Adipose tissue (tissue), 3 donors: ENCODE results near the gene RBM33. TPM values are rescaled to one million over a fixed set of nuclear protein-coding genes. Genes with fewer than 3 reads are reported as not detected.

Experiments
- H3K27ac ChIP-seq: one replicate; pipeline ENCODE4 v1.5.1; 2013; ENCODE audit warnings: low read depth, low read length
- WGBS, 3 donors: extraction: QIAGEN DNeasy Blood & Tissue Kit; methylation state at CpG; one replicate each; pipeline ENCODE4 v1.1.7; 2013; 5-methylcytosine and 5-hydroxymethylcytosine counted together
- polyA plus RNA-seq, 3 donors: library from polyadenylated mRNA; stranded (reverse); fragments of 200-250 nt; gene quantifications; one replicate each; pipeline ENCODE4 v1.2.3, GENCODE V29; 2013
- donor health status: healthy with polysubstance abuse.
- donor health status: Bipolar disorder and iron deficiency.
- donor health status: healthy.

The RBM33 gene
- polyA plus RNA-seq, 3 donors: 10.6 to 18.9 (median 12.6) TPM

GRCh38 chr7:155750255-155751125 is 106.0 kb downstream of the RBM33 start:
- 79 to 87% (median 81%) methylated on average over 5 of the region's 5 CpGs for WGBS, 3 donors
- H3K27ac ChIP-seq: no peak overlapping the region

DNA sequence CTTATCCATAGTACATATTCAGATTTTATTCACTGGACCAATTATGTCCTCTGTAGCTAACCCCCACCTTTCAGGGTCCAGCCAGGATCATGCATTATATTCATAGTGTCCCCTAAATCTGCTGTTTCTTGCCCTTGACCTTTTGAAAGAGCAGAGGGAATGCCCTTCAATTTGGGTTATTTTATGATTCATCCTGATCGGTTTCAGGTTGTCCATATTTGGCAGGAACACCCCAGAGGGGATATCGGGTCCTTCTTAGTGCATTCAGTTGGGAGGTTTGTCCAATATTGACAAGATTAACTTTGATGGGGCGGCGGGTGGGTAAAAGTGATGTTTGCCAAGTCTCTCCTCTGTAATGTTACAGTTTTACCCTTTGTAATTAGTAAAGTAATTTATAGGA is 106.9 kb downstream of the RBM33 start:
- 81 to 90% (median 88%) methylated on average over 4 of the region's 4 CpGs for WGBS, 3 donors

DNA sequence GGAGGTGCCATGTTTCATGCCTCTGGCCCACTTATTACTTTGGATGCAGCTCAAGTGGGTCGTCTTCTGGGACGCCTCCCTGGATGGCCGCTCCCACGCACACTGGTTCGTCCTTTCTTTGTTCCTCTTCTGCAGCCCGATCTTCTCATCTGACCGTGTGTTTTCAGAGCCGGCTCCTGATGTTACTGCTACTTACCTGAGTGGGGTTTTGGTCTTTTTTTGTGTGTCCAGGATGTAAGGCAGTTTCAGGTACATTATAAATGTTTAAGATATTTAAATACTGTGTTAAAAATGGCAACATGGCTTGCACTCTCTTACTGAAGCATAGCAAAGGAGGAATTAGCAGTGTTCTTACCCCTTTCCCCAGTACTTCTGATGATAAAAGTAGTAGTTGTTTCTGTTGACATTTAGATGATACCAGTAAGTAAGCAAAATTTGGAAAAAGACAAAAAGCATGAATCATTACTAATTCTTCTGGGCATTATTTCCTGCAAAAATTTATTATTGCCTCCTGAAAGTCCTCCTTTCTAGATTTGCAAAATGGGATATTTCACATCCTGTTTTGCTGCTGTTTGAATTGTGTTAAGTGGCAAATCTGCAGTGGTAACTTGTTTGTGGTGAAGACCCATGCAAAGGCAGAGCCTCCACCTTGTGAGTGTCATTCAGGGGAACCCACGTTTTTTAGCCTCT is 108.4 kb downstream of the RBM33 start:
- H3K27ac ChIP-seq: no peak overlapping the region
- WGBS, 3 donors: 69 to 89% (median 74%) methylated on average over 9 of the region's 9 CpGs

More for the DNA sequence above, 106.9 kb downstream of the RBM33 start:
- no peak overlapping the region for H3K27ac ChIP-seq

GRCh38 chr7:155753446-155753965 is 109.0 kb downstream of the RBM33 start:
- WGBS, 3 donors: 71 to 75% (median 75%) methylated on average over 10 of the region's 10 CpGs
- no peak overlapping the region for H3K27ac ChIP-seq

DNA sequence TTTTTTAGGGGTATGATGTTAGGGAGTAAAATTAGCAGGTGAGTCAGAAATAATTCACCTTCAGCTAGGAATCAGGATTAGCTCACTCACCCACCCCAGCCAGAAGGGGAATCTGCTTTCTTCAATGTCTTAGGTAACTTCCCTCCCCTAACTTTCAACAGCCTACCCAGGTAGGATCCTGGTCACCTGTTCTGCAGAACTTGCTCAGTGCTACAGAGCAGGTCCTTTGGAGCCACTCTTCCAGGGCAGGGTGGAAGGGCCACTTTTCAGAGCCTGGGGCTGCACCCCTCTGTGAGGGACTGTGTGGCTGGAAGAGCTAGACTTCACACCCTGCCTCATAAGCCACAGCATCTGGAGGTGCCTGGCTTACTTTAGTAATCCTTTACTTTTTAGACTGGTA is 109.7 kb downstream of the RBM33 start:
- H3K27ac ChIP-seq: no peak overlapping the region

GRCh38 chr7:155755026-155755425 is 110.6 kb downstream of the RBM33 start:
- H3K27ac ChIP-seq: no peak overlapping the region
- 50 to 93% (median 85%) methylated on average over 3 of the region's 3 CpGs for WGBS, 3 donors

DNA sequence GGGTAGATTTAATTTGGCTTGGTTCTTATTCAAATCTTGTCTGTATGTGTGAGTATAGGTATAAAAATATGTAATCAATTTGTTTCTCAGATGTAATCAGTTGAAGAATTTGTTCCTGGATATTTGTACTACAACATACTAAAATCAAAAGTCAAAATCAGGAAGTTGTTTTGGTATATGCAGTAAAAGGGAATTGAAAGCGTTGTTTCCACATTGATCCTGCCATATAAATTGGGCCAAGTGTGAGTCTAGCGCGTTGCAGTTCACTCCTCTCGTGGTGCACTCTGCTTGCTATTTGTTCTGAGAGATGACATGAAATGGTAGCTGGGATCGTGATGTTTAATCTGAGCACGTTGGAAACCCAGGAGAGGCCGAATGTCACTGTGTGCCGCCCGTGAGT is 111.9 kb downstream of the RBM33 start:
- no peak overlapping the region for H3K27ac ChIP-seq

GRCh38 chr7:155758348-155758747 is 113.9 kb downstream of the RBM33 start:
- H3K27ac ChIP-seq: no peak overlapping the region
- 91 to 92% (median 91%) methylated on average over 10 of the region's 10 CpGs for WGBS, 3 donors

More for the DNA sequence above, 111.9 kb downstream of the RBM33 start:
- 87 to 92% (median 90%) methylated on average over 9 of the region's 9 CpGs for WGBS, 3 donors

DNA sequence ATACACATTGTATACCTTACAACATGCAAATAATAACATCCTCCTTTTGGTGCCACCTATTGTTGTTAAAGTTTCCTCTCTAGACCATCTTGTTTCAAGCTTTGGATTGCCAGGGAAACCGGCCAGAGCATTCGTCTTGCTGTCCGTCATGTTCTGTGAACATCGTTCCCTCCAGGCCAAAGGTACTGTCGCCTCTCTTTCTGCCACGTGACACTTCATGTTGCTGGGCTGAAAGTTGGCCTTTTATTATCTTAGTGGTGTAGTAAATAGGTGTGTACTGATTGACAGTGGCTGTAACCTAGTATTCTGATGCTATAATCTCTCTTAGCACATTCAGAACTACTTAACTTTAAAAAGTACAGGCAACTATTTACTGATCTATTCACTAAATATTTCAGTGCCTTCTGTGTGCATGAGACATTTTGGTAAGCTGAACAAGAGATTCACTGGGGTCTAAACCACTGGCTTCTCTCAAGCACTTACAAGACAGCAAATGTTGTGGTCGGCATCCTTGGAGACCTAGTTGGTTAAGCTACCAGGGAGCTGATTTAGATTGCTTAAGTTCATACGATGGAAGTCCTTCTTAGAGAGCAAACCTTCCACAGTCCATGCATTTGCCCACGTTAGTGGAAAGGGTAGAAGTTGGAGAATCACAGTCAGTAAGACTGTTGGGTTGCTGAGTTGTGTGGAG is 115.4 kb downstream of the RBM33 start:
- WGBS, 3 donors: 82 to 87% (median 84%) methylated on average over 9 of the region's 9 CpGs
- no peak overlapping the region for H3K27ac ChIP-seq

- WGBS, 3 donors: 81 to 95% (median 81%) methylated on average over 5 of the region's 5 CpGs
- H3K27ac ChIP-seq: no peak overlapping the region
These were observed 116.7 kb downstream of the RBM33 start for GRCh38 chr7:155761162-155761561.

DNA sequence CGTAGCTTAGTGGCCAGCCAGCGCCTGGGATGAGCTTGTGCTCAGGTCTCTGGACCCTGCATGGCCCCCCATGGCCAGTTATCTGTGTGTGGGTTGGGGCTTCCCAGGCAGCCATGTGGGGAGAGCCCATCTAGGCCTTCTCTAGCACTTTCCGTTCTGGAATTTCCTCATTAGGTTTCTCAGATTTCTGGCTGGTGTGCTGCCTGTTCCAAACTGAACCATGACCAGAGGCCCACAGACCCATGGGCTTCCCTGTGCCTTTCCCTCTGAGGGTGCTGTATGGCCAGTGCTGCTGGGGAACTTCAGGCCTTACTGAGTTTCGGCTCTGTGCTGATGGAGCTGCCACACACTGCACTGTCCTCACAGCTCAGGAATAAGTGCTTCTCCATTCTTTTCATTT is 117.6 kb downstream of the RBM33 start:
- WGBS, 3 donors: 84 to 95% (median 92%) methylated on average over 4 of the region's 4 CpGs
- H3K27ac ChIP-seq: no peak overlapping the region

DNA sequence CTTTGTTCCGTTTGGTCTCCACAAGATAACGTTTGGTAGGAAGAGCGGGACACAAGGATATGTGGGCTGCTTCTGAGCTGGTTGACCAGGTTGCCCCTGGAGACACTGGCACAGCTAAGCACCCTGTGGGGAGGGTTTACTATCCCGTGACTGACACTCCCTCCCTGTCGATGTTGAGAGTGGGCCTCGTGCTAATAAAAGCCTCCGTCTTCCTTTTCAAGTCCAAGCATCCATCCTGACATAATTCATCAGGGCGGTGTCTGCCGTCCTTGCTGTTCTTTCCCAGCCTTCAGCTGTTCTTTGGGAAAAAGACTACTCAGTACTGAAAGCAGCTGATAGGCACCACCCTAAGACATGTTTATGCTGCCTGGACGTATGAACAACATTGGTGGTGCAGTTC is 118.2 kb downstream of the RBM33 start:
- no peak overlapping the region for H3K27ac ChIP-seq
- 67 to 74% (median 72%) methylated on average over 10 of the region's 10 CpGs for WGBS, 3 donors

- H3K27ac ChIP-seq: no peak overlapping the region
- 89 to 91% (median 91%) methylated on average over 10 of the region's 10 CpGs for WGBS, 3 donors
These were observed 118.7 kb downstream of the RBM33 start for GRCh38 chr7:155763122-155763521.

- no peak overlapping the region for H3K27ac ChIP-seq
- 38 to 76% (median 38%) methylated on average over 27 of the region's 27 CpGs for WGBS, 3 donors
These were observed 119.4 kb downstream of the RBM33 start for GRCh38 chr7:155763691-155764437.

GRCh38 chr7:155764438-155764793 is 120.0 kb downstream of the RBM33 start:
- WGBS, 3 donors: 62 to 81% (median 73%) methylated on average over 7 of the region's 7 CpGs
- H3K27ac ChIP-seq: no peak overlapping the region

DNA sequence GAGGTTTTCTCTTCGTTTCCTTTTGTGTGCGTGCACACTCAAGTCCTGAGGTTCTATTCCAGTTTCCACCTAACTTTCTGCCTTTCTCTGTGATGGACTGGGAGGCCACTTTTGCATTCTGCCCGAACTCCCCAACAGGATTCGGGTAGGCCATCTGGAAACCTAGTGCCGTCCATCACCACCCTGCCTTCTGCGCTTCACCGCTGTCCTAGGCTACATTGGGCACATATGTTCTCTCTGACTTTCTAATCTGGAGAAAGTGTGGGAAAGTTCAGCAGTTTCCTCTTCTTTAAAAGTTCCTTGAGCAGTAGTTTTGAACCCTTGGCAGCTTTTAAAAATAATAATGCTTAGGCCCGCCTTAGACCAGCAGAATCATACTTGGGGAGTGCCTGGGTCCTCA is 121.0 kb downstream of the RBM33 start:
- 80 to 93% (median 82%) methylated on average over 8 of the region's 8 CpGs for WGBS, 3 donors
- no peak overlapping the region for H3K27ac ChIP-seq

- 87 to 88% (median 88%) methylated on average over 12 of the region's 12 CpGs for WGBS, 3 donors
- no peak overlapping the region for H3K27ac ChIP-seq
These were observed 121.9 kb downstream of the RBM33 start for GRCh38 chr7:155766386-155766785.
